Left ventricle myocardium superior (tissue), 1 donor: ENCODE measurements around the gene ITGA3. TPM values are rescaled to one million over a fixed set of nuclear protein-coding genes. Genes with fewer than 3 reads are reported as not detected.
A peak's percentile ranks its signal among the peaks of the same experiment; 100 is the strongest.
"Not testable (repeated sequence)": the region's sequence is repeated elsewhere in the genome, so short reads cannot be mapped to it uniquely, and the experiment has no call there.

Source experiments
- ATAC-seq: fragments of 200-7000 bp; cut with Tn5 transposase; one replicate; pipeline ENCODE4 v1.9.1; 2020; ENCODE audit warnings: mild to moderate bottlenecking, moderate library complexity
- DNase-seq: peaks from one replicate; pipeline ENCODE4 v3.0.0-alpha.2; 2020
- intact Hi-C: fragments of 100-400 bp; cut with micrococcal nuclease; formaldehyde crosslinking; loops from one replicate; pipeline ENCODE4 v1.11.0; 2022
- total RNA-seq: library from RNA; stranded (reverse); fragmentation: NEBNext Ultra II Directional; extraction: Animal tissue kit (Norgen Biotek cat#: 25700); gene quantifications from one replicate; pipeline ENCODE4 v1.2.1, GENCODE V29; 2021
- donor health status: DM: no; HTN: yes; CAD: no; lungs with severe emphysema.

The ITGA3 gene
- total RNA-seq, 1 donor from 2014 or later = 16.5 TPM

GRCh38 chr17:50033316-50033715 lies 22.6 kb upstream of the ITGA3 start:
- intact Hi-C loops = no loop called here
- ATAC-seq (no peak), DNase-seq (no peak)

GRCh38 chr17:50034498-50035364 lies 21.2 kb upstream of the ITGA3 start:
- ATAC-seq = no peak
- intact Hi-C loops = no loop called here
- no peak for DNase-seq

- intact Hi-C loops = no loop called here
- DNase-seq (no peak), ATAC-seq (no peak)
These were observed 20.5 kb upstream of the ITGA3 start for GRCh38 chr17:50035421-50035879.

GRCh38 chr17:50035945-50036344 lies 20.0 kb upstream of the ITGA3 start:
- intact Hi-C loops = no loop called here
- no peak for DNase-seq
- no peak for ATAC-seq

DNA sequence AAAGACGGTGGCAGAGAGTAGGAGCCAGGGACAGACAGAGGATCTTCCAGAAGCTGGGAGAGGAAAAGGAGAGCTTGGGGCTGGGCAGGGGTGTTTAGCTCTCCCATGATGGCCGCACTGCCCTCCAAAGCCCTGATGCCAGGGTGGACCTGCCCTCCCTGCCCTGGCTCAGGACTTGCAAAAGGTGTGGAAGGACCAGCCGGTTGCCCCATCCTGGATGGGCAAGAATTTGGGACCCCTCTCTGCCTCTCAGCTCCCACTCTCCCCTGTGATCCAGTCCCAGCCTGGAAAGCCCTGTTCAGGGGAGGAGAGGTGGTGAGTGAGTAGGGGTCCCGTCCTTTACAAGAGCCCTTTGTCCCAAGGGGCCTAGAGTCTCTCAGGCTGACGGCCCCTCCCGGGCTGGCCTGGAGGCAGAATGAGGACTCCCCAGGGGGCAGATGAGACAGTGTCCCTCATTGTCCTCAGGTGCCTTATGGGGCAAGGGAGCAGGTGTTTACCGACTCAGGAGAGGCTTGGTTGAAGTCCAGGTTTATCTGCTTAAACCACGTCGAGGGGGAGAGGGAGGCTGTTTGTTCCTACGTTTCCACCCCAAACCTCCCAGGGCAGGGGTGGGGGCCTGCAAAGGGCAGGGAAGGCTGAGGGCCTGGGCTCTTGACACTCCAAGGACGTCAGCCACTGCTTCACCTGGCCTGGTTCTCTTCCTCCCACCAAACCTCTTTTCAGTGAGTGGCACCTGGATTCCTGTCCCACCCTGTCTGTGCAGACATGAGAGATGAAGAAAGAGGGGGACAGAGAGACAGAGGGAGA lies 19.3 kb upstream of the ITGA3 start:
- no peak for DNase-seq
- no peak for ATAC-seq
- intact Hi-C loops = no loop called here

GRCh38 chr17:50037321-50038107 lies 18.4 kb upstream of the ITGA3 start:
- intact Hi-C loops = no loop called here
- peak; percentile 56 for DNase-seq
- peak; percentile 72 for ATAC-seq

DNA sequence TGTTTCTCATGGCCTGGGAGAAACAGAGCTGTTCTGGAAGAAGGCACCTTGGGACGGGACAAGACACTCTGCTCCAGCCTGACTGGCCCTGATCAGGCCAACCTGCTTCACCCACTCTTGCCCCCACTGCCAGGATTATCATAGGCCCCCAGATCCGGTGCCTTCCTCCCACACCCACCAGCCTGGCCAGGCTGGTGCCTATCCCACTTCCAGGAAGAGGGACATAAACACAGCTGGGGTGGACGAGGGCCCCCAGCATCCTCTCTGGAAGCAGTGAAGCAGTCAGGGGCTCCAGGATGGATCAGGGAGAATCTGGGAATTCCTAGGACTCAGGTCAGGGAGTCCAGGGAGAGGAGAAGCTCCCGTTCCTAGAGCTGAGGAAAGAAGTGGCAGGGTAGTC lies 16.9 kb upstream of the ITGA3 start:
- intact Hi-C loops = no loop called here
- ATAC-seq (no peak), DNase-seq (no peak)

- DNase-seq, intact Hi-C loops, ATAC-seq: not testable (repeated sequence)
These were observed 15.4 kb upstream of the ITGA3 start for GRCh38 chr17:50040496-50040895.

- no peak for ATAC-seq
- intact Hi-C loops = no loop called here
- no peak for DNase-seq
These were observed 13.7 kb upstream of the ITGA3 start for GRCh38 chr17:50042211-50042610.

- ATAC-seq (peak; percentile 59), DNase-seq (peak; percentile 48)
- intact Hi-C loops = no loop called here
These were observed 12.4 kb upstream of the ITGA3 start for GRCh38 chr17:50043290-50044148.

DNA sequence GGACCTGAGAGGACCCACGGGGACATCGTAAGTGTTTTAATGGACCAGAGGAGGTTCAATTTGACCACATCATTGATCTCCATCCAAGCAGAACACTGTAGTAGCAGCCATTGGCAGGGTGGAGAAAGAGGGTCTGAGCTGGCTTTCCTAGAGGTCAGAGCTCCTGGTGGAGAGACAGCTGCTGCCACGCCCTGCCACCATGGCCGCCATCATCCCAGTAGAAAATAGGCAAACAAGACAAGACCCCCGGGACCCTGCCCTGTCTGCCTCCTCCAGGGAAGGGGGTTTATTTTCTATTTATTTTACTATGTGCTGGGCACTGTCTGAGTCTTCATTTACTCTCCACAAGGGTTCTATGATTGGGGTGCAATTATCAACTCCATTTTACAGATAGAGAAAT lies 11.4 kb upstream of the ITGA3 start:
- intact Hi-C loops = no loop called here
- DNase-seq (no peak), ATAC-seq (no peak)

- no peak for DNase-seq
- intact Hi-C loops = no loop called here
- peak; percentile 58 for ATAC-seq
These were observed 10.8 kb upstream of the ITGA3 start for GRCh38 chr17:50045154-50045553.

- intact Hi-C loops = no loop called here
- ATAC-seq (no peak), DNase-seq (no peak)
These were observed 9.7 kb upstream of the ITGA3 start for GRCh38 chr17:50046179-50046578.

DNA sequence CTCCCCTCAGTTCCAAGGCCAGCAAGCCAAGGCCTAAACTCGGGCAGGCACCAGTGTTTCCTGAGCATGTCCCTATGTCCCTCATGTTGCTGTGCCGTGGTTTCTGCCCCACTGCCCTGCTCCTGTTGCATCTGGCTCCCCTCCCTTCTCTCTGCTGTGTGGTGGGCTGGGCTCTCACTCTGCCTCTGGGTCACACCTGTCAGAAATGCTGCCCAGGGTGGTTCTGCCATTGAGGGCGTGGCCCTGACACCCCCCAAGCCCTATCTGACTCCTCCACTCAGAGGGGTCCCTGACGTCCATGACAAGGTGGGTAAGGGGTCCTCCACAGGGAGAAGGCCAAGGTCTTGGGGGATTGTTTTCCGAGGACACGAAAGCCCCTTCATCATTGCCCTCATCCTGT lies 9.2 kb upstream of the ITGA3 start:
- DNase-seq = no peak
- intact Hi-C loops = no loop called here
- ATAC-seq = no peak

DNA sequence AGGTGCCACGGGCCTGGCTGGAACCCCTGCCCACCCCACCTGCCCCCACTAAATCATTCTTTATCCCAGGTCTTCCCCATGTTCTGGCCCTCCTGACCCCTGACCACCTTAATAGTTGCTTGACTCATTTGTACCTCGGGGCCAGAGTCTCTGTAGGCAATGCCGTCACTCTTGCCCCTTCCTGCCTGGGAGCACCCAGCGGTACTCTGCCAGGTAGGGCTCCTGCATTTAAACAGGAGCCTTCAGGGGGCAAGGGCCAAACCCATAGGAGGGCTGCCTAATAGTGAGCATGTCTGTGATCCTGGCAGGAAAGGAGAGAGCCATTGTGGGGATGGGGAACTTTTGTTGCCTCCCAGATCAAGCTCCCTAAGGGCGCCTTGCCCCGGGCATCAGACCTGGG lies 8.8 kb upstream of the ITGA3 start:
- intact Hi-C loops = no loop called here
- DNase-seq = no peak
- no peak for ATAC-seq

DNA sequence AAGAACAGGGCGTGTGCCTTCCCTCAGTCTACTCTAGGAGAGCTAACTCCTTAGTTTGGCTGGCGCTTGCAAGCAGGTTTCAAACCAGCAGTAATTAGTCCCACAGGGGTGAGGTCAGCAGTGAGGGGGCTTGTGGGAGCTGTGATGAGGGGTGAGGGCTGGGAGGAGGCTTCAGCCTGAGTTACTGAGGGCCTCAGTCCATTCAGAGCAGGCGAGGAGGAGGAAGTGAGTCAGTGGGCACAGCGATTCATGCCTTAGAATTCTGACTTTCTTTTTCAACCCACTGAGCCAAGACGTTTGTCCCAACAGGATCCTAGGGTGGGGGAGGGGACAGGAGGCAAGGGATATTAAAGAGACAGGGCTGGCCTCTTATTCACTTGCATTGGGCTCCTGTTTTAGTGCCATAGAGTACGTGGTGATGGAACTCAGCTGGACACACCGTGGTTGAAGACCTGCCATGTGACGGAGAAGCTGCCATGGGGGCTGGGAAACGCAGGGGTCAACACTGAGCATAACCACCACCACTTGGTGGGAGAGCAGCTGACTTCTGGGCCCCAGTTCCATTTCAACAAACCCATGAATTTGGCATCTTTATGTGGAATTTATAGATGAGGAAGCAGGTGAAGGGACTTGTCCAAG lies 8.3 kb upstream of the ITGA3 start:
- no peak for DNase-seq
- intact Hi-C loops = no loop called here
- no peak for ATAC-seq

GRCh38 chr17:50048146-50048720 lies 7.7 kb upstream of the ITGA3 start:
- ATAC-seq (no peak), DNase-seq (no peak)
- intact Hi-C loops = no loop called here

- DNase-seq (no peak), ATAC-seq (no peak)
- intact Hi-C loops = no loop called here
These were observed 6.9 kb upstream of the ITGA3 start for GRCh38 chr17:50048988-50049387.
